ENCODE data around the gene ICOSLG. TPM values are rescaled to one million over a fixed set of nuclear protein-coding genes. Genes with fewer than 3 reads are reported as not detected.

The ICOSLG gene
- total RNA-seq, 1 donor from 2014 or later = 0.22 TPM

GRCh38 chr21:44286716-44287632, 46.2 kb upstream of the ICOSLG start:
- no peak for DNase-seq (ENCODE audit: low spot score)
- Histone ChIP-seq H3K79me2 (ENCODE audit: low read depth) (no peaks in the 10 kb centered on the region), H3K4me2 (no peak overlapping the region), H3K27ac (no peak overlapping the region), H3K4me1 (peaks cover 21% of the 10 kb centered on the region), H3K27me3 (peaks cover 58% of the 10 kb centered on the region), H3F3A (ENCODE audit: low read depth) (peaks cover 15% of the 10 kb centered on the region), H3K4me3 (no peak overlapping the region), H2AFZ (replicated peaks) (no peak overlapping the region), H3K9ac (no peak overlapping the region), H4K20me1 (ENCODE audit: low read depth) (peaks cover 21% of the 10 kb centered on the region), H3K9me3 (ENCODE audit: low read depth) (no peaks in the 10 kb centered on the region), H3K36me3 (no peaks in the 10 kb centered on the region)
- no peak overlapping the region for H3K4me3 Mint-ChIP-seq
- H3K27me3 Mint-ChIP-seq (ENCODE audit: insufficient read depth, low read depth) = peaks cover 7% of the 10 kb centered on the region
- peaks cover 22% of the 10 kb centered on the region for H3K4me1 Mint-ChIP-seq
- no peak for TF ChIP-seq CTCF (IDR thresholded peaks at IDR 0.05)
- TF ChIP-seq EZH2 (IDR thresholded peaks at IDR 0.05) = no peak
- TF ChIP-seq EZH2phosphoT487 (IDR thresholded peaks at IDR 0.05) = no peak
- H3K27ac Mint-ChIP-seq = no peak overlapping the region
- no peaks in the 10 kb centered on the region for H3K9me3 Mint-ChIP-seq
- no peaks in the 10 kb centered on the region for H3K36me3 Mint-ChIP-seq

- peak overlapping the region; percentile 69 for H3K4me2 ChIP-seq
- Mint-ChIP-seq H3K4me1 (peaks cover 22% of the 10 kb centered on the region), H3K9me3 (no peaks in the 10 kb centered on the region), H3K27ac (no peak overlapping the region), H3K4me3 (no peak overlapping the region), H3K36me3 (no peaks in the 10 kb centered on the region), H3K27me3 (ENCODE audit: insufficient read depth, low read depth) (peaks cover 7% of the 10 kb centered on the region)
- H3K79me2 ChIP-seq (ENCODE audit: low read depth) = no peaks in the 10 kb centered on the region
- no peak overlapping the region for H2AFZ ChIP-seq (replicated peaks)
- no peak overlapping the region for H3K27ac ChIP-seq
- no peak overlapping the region for H3K4me3 ChIP-seq
- H3K9me3 ChIP-seq (ENCODE audit: low read depth) = no peaks in the 10 kb centered on the region
- H4K20me1 ChIP-seq (ENCODE audit: low read depth) = peaks cover 21% of the 10 kb centered on the region
- H3K27me3 ChIP-seq = peaks cover 65% of the 10 kb centered on the region
- H3K36me3 ChIP-seq = no peaks in the 10 kb centered on the region
- TF ChIP-seq EZH2 (IDR thresholded peaks at IDR 0.05) (peak; percentile 9), CTCF (IDR thresholded peaks at IDR 0.05) (no peak)
- DNase-seq (ENCODE audit: low spot score) = no peak
- H3F3A ChIP-seq (ENCODE audit: low read depth) = peaks cover 15% of the 10 kb centered on the region
- no peak overlapping the region for H3K9ac ChIP-seq
- peaks cover 21% of the 10 kb centered on the region for H3K4me1 ChIP-seq
Observed at GRCh38 chr21:44286086-44286715, 45.5 kb upstream of the ICOSLG start.

GRCh38 chr21:44285138-44285992, 44.6 kb upstream of the ICOSLG start, which contains the start of gene AIRE:
Gene AIRE, plus strand, starts transcription at chr21:44285876. Its CDS starts 131 bp downstream, at chr21:44286007.
- Histone ChIP-seq H3K4me2 (peak within 1 kb of the TSS; percentile 69), H3K27ac (no peak within 1 kb of the TSS), H3K4me3 (peak within 1 kb of the TSS; percentile 30), H3K9ac (no peak within 1 kb of the TSS), H3K4me1 (peaks cover 21% of the 10 kb centered on the region), H4K20me1 (ENCODE audit: low read depth) (peaks cover 21% of the 10 kb centered on the region), H3F3A (ENCODE audit: low read depth) (peaks cover 15% of the 10 kb centered on the region), H3K36me3 (no peaks in the 10 kb centered on the region), H3K27me3 (peaks cover 68% of the 10 kb centered on the region), H2AFZ (replicated peaks) (no peak within 1 kb of the TSS), H3K79me2 (ENCODE audit: low read depth) (no peaks in the 10 kb centered on the region), H3K9me3 (ENCODE audit: low read depth) (no peaks in the 10 kb centered on the region)
- no peak within 1 kb of the TSS for H3K27ac Mint-ChIP-seq
- no peaks in the 10 kb centered on the region for H3K9me3 Mint-ChIP-seq
- H3K36me3 Mint-ChIP-seq = no peaks in the 10 kb centered on the region
- peaks cover 22% of the 10 kb centered on the region for H3K4me1 Mint-ChIP-seq
- H3K4me3 Mint-ChIP-seq = no peak within 1 kb of the TSS
- H3K27me3 Mint-ChIP-seq (ENCODE audit: insufficient read depth, low read depth) = peaks cover 7% of the 10 kb centered on the region
- DNase-seq (ENCODE audit: low spot score) = peak; percentile 40
- TF ChIP-seq CTCF (IDR thresholded peaks at IDR 0.05) = no peak
- TF ChIP-seq EZH2phosphoT487 (IDR thresholded peaks at IDR 0.05) = no peak
- TF ChIP-seq EZH2 (IDR thresholded peaks at IDR 0.05) = peak; percentile 54
